HepG2 (cell line): ENCODE data around the gene TMEM134. TPM values are rescaled to one million over a fixed set of nuclear protein-coding genes. Genes with fewer than 3 reads are reported as not detected.

ENCODE experiments used
- CAMTA2 ChIP-seq: sonication (generic); formaldehyde crosslinking; IDR thresholded peaks from 2 replicates; pipeline ENCODE4 v1.4.0; 2020; ENCODE audit warnings: mild to moderate bottlenecking, missing genetic modification reagents, borderline replicate concordance
- CCAR2 ChIP-seq: fragments of 200-400 bp; formaldehyde crosslinking; optimal IDR thresholded peaks from 2 replicates; pipeline ENCODE3; 2018; ENCODE audit warnings: low read depth, mild to moderate bottlenecking, low read length, moderate library complexity
- CCDC6 ChIP-seq: sonication (generic); formaldehyde crosslinking; IDR thresholded peaks from 2 replicates; pipeline ENCODE4 v1.8.1; 2022; ENCODE audit warnings: mild to moderate bottlenecking, missing genetic modification reagents, moderate library complexity
- CHD2 ChIP-seq: IDR thresholded peaks from 2 replicates; pipeline ENCODE4 v1.6.1; 2011; ENCODE audit warnings: low read depth, low read length, improper control_type of control experiment
- FOXA1 ChIP-seq, 2 experiments: fragments of 450-650 bp in 1 of 2; sonication (generic) in 1 of 2; formaldehyde crosslinking in 1 of 2; IDR thresholded peaks; 2 replicates each; pipeline versions ENCODE4 v1.4.0 to v1.6.1; 2016 to 2020; ENCODE audit warnings: missing genetic modification reagents in 1 of 2
- JUND ChIP-seq: sonication (generic); formaldehyde crosslinking; IDR thresholded peaks from 2 replicates; pipeline ENCODE4 v1.8.0; 2022; ENCODE audit warnings: mild to moderate bottlenecking, missing genetic modification reagents
- MIXL1 ChIP-seq: IDR thresholded peaks from 2 replicates; pipeline ENCODE4 v1.6.1; 2016
- NCOR1 ChIP-seq: fragments of 200-600 bp; sonication (generic); IDR thresholded peaks from 2 replicates; pipeline ENCODE4 v1.7.0; 2017; ENCODE audit warnings: antibody characterized with exemption, low read length, borderline replicate concordance
- NFE2L1 ChIP-seq: sonication (generic); formaldehyde crosslinking; IDR thresholded peaks from 2 replicates; pipeline ENCODE4 v1.4.0; 2020; ENCODE audit warnings: missing genetic modification reagents, mild to moderate bottlenecking, borderline replicate concordance
- NFKBIZ ChIP-seq: IDR thresholded peaks from 2 replicates; pipeline ENCODE4 v1.6.1; 2018; ENCODE audit warnings: missing genetic modification reagents, missing compliant biosample characterization
- NRL ChIP-seq: sonication (generic); formaldehyde crosslinking; IDR thresholded peaks from 2 replicates; pipeline ENCODE4 v1.5.0; 2020; ENCODE audit warnings: missing genetic modification reagents, mild to moderate bottlenecking, moderate library complexity, borderline replicate concordance
- PHB2 ChIP-seq: fragments of 450-650 bp; IDR thresholded peaks from 2 replicates; pipeline ENCODE4 v1.6.1; 2018; ENCODE audit not compliant: partially characterized antibody
- RBM22 ChIP-seq: fragments of 200-400 bp; formaldehyde crosslinking; optimal IDR thresholded peaks from 2 replicates; pipeline ENCODE3; 2017; ENCODE audit warnings: mild to moderate bottlenecking, low read length, moderate library complexity
- RELA ChIP-seq: sonication (generic); formaldehyde crosslinking; IDR thresholded peaks from 2 replicates; pipeline ENCODE4 v1.4.0; 2020; ENCODE audit warnings: missing genetic modification reagents
- REST ChIP-seq, 2 experiments: IDR thresholded peaks; 2 replicates each; pipeline ENCODE4 v1.6.1; 2011 to 2012; ENCODE audit warnings: low read length in 2 of 2, borderline replicate concordance in 1 of 2, low read depth in 1 of 2, mild to moderate bottlenecking in 1 of 2, moderate library complexity in 1 of 2
- TAF1 ChIP-seq: sonication (generic); formaldehyde crosslinking; IDR thresholded peaks from 2 replicates; pipeline ENCODE4 v1.4.0; 2020; ENCODE audit warnings: missing genetic modification reagents
- ZBTB37 ChIP-seq: sonication (generic); formaldehyde crosslinking; IDR thresholded peaks from 2 replicates; pipeline ENCODE4 v1.4.0; 2020; ENCODE audit warnings: mild to moderate bottlenecking, missing genetic modification reagents
- ZNF230 ChIP-seq: sonication (generic); formaldehyde crosslinking; IDR thresholded peaks from 2 replicates; pipeline ENCODE4 v1.4.0; 2020; ENCODE audit warnings: mild to moderate bottlenecking, missing genetic modification reagents
- ZNF331 ChIP-seq: sonication (generic); formaldehyde crosslinking; IDR thresholded peaks from 2 replicates; pipeline ENCODE4 v1.4.0; 2020; ENCODE audit warnings: missing genetic modification reagents
- ZNF607 ChIP-seq: sonication (generic); formaldehyde crosslinking; IDR thresholded peaks from 2 replicates; pipeline ENCODE4 v1.5.1; 2020; ENCODE audit warnings: missing genetic modification reagents, mild to moderate bottlenecking, borderline replicate concordance
- ZNF614 ChIP-seq: IDR thresholded peaks from 2 replicates; pipeline ENCODE4 v1.6.1; 2018; ENCODE audit warnings: missing biosample characterization, missing genetic modification reagents, inconsistent platforms, borderline replicate concordance
- ZNF616 ChIP-seq: sonication (generic); formaldehyde crosslinking; IDR thresholded peaks from 2 replicates; pipeline ENCODE4 v1.5.0; 2020; ENCODE audit warnings: low read depth, mild to moderate bottlenecking, missing genetic modification reagents
- ZNF691 ChIP-seq: sonication (generic); formaldehyde crosslinking; IDR thresholded peaks from 2 replicates; pipeline ENCODE4 v1.4.0; 2020; ENCODE audit warnings: missing genetic modification reagents, low read depth, mild to moderate bottlenecking, borderline replicate concordance
- ZNF703 ChIP-seq: sonication (generic); formaldehyde crosslinking; IDR thresholded peaks from 2 replicates; pipeline ENCODE4 v1.5.1; 2020; ENCODE audit warnings: missing genetic modification reagents, mild to moderate bottlenecking, moderate library complexity, borderline replicate concordance
- ZNF776 ChIP-seq: sonication (generic); formaldehyde crosslinking; IDR thresholded peaks from 2 replicates; pipeline ENCODE4 v1.4.0; 2020; ENCODE audit warnings: mild to moderate bottlenecking, missing genetic modification reagents
- ZNF891 ChIP-seq: sonication (generic); formaldehyde crosslinking; IDR thresholded peaks from 2 replicates; pipeline ENCODE4 v1.5.0; 2020; ENCODE audit warnings: mild to moderate bottlenecking, missing genetic modification reagents
- polyA plus RNA-seq, 8 experiments: library from polyadenylated mRNA; depleted of rRNA in 3 of 8; stranded (reverse) in 7 of 8; unstranded in 1 of 8; fragments of >200 nt; fragmentation: Illumina TruSeq in 4 of 8; extraction: Trizol in 4 of 8; gene quantifications; 2 replicates each; pipeline versions ENCODE4 v1.2.1 to v1.2.3, GENCODE V29; 2011 to 2016; ENCODE audit warnings: low read depth in 4 of 8, missing spikeins in 1 of 8, mixed read lengths in 1 of 8; ENCODE audit not compliant: insufficient read depth in 1 of 8
- total RNA-seq, 5 experiments: library from RNA; depleted of rRNA; stranded (reverse); fragments of >200 nt; fragmentation: Illumina TruSeq; extraction: Trizol; gene quantifications; 2 replicates each; pipeline ENCODE4 v1.2.3, GENCODE V29; 2016; ENCODE audit warnings: low read depth in 1 of 5

Gene TMEM134
- total and polyA plus RNA-seq, 2 of the 13 experiments (the other 11 are each of a cell fraction or from before 2014, with no cell fraction given) = 6.9 to 26.9 TPM

GRCh38 chr11:67507864-67508485, 38.9 kb upstream of the TMEM134 start, which contains the start of gene CDK2AP2 (continued):
- TF ChIP-seq ZNF703 (no peak; the same call in 1 of the 2 replicates), ZNF607 (CRISPR knock-in tag) (no peak), ZNF691 (CRISPR knock-in tag) (no peak), CCAR2 (no peak), ZNF616 (CRISPR knock-in tag) (no peak), ZNF891 (CRISPR knock-in tag) (no peak), REST (IDR thresholded peaks at IDR 0.05; ENCODE audit: borderline replicate concordance in 1 of 2, low read depth in 1 of 2, low read length in 2 of 2) (no peak), CHD2 (peak; percentile 27; the same call in 1 of the 2 replicates), MIXL1 (CRISPR knock-in tag) (peak; percentile 1; the same call in 1 of the 2 replicates), NCOR1 (peak; percentile 50; the same call in 1 of the 2 replicates), RELA (CRISPR knock-in tag) (no peak), NFE2L1 (CRISPR knock-in tag) (no peak), NFKBIZ (no peak), CAMTA2 (CRISPR knock-in tag) (0 out of 2 replicates have a peak, but pooled peaks have one; percentile 23), ZNF776 (CRISPR knock-in tag) (peak; percentile 52; the same call in 1 of the 2 replicates), PHB2 (no peak), ZNF614 (CRISPR knock-in tag) (no peak), FOXA1 (IDR thresholded peaks at IDR 0.05) (no peak), FOXA1 (CRISPR knock-in tag; IDR thresholded peaks at IDR 0.05) (peak; percentile 75), JUND (CRISPR knock-in tag) (no peak), NRL (CRISPR knock-in tag) (0 out of 2 replicates have a peak, but pooled peaks have one; percentile 0), ZNF331 (CRISPR knock-in tag) (no peak), TAF1 (CRISPR knock-in tag) (peak; percentile 53), CCDC6 (CRISPR knock-in tag) (no peak), ZNF230 (no peak), ZBTB37 (CRISPR knock-in tag) (no peak), RBM22 (no peak)
